ENCODE measurements around the gene ISG15.
A peak's percentile ranks its signal among the peaks of the same experiment; 100 is the strongest.
"Not testable (repeated sequence)": the region's sequence is repeated elsewhere in the genome, so short reads cannot be mapped to it uniquely, and the experiment has no call there.

ISG15 gene

DNA sequence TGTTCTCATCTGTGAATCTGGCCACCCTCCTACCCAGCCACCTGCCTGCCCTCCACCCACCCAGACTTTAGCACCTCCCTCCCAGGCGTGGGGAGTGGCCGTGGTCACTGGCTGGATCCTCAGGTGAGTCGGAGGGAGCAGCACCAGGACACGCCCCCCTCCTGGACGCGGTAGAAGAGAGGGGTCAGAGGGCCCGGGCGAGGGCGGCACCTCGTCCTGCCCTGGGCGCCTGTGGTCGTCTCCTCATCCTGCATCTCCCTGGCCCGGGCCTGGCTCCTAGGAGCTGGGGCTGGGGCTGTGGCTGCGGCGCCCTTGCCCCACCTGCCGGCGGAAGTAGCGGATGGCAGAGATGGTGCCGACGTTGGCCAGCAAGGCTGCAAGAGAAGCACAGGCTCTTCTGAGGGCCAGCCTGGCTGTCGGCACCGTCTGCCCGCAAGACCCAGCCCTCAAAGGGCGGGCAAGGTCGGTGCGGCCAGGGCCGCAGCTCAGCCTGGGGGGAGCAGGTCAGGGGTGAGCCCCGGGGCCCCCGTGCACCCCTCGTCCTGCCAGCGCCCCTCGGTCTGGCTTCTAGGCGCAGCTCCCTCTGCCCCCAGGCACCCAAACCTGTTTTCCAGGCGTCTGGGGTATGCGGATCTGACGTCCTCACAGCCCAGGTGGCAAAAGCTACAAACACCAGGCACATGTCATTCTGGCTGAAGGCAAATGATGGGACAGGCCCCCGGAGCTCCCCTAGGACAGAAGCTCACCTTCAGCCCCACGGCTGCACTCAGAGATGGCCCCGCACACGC lies 37.2 kb upstream of the ISG15 start:
- ATAC-seq: peak; percentile 80 to 84

GRCh38 chr1:976791-977190 lies 36.5 kb upstream of the ISG15 start:
- ATAC-seq: not testable (repeated sequence)

- ATAC-seq: no peak
Observed at GRCh38 chr1:978069-978834, 35.0 kb upstream of the ISG15 start.

GRCh38 chr1:978835-979743 lies 34.2 kb upstream of the ISG15 start:
- ATAC-seq: no peak

DNA sequence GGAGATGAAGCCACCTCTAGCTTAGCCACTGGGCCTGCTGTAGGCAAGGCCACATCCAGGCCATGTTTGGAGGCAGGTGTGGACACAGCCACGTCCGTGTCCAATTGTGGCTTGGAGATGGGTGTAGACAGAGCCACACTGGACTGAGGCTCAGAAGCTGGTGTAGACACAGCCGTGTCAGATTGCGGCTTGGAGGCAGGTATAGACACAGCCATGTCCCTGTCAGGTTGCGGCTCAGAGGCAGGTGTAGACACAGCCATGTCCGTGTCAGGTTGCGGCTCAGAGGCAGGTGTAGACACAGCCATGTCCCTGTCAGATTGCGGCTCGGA lies 33.6 kb upstream of the ISG15 start:
- no peak for ATAC-seq

GRCh38 chr1:980137-980571 lies 33.1 kb upstream of the ISG15 start:
- ATAC-seq: no peak

GRCh38 chr1:980602-981395 lies 32.5 kb upstream of the ISG15 start:
- no peak for ATAC-seq

DNA sequence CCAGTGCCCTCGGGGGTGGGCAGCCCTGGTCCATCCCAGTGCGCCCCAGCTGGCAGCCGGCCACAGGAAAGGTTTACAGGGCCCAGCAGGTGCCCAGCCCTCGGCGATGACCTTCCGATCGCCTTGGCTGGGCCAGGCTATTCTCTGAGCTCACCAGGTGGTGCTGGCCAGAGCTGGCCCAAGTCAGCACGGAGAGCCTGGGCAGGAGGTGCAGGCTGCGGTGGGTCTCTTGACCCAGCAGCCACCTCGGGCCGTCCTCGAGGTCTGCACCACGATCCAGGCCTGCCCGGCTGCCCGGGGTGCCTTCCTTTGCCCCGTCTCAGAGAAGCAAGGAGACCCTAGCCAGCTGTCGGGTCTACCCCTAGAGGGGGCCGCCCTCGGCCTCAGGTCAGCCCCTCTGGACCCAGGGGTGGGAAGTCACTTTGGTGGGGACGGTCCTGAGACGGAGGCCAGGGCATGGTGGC lies 31.8 kb upstream of the ISG15 start:
- no peak for ATAC-seq

DNA sequence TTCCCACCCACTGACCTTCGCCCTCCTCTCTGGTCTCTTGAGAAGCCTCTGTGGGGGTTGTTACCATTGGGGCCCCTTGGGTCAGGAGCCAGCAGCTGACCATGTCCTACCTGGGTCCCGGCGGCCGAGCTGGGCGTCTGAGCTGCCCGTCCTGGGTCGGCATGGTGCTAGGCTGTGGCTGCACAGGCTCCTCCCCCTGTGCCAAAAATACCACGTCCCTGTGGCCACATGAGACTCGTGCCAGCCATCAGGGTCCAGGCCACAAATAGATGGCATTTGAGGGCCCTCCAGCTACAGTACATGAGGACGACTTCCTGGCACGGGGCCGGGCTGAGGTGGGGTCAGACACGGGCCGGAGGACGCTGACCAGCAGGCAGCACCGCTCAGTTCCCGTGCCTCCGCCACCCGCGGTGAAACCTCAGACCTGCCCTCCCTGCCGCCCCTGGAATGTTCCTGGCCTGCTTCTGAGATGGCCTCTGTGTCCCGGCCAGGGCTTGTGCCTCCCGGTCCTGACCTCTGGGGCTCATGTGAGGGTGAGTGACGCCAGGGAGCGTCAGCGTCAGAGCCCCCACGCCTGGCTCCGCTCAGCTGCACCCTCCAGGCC lies 31.2 kb upstream of the ISG15 start, which contains the start of gene PERM1:
Gene PERM1 (minus strand): TSS at position 139 of the 604 bp plus-strand sequence. CDS start 1,064 bp downstream, outside the sequence.
- ATAC-seq: no peak

- ATAC-seq: no peak
Observed at GRCh38 chr1:982765-983436, 30.4 kb upstream of the ISG15 start.

- ATAC-seq: peak; percentile 65 to 71
Observed at GRCh38 chr1:983798-984475, 29.4 kb upstream of the ISG15 start.

- ATAC-seq: no peak
Observed at GRCh38 chr1:984476-984814, 28.9 kb upstream of the ISG15 start.

GRCh38 chr1:985126-985525 lies 28.2 kb upstream of the ISG15 start:
- no peak for ATAC-seq

DNA sequence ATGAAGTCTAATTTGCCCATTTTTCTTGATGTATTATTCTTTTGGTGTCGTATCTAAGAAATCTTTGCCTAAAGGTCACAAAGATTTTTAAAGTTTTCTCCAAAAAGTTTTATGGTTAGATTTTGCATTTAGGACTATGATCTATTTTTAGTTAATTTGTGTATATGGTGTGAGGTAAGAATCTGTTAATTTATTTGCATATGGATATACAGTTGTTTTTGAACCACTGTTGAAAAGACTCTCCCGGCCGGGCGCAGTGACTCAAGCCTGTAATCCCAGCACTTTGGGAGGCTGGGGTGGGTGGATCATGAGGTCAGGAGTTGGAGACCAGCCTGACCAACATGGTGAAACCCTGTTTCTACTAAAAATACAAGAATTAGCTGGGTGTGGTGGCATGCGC lies 25.2 kb upstream of the ISG15 start:
- not testable (repeated sequence) for ATAC-seq

GRCh38 chr1:991275-991674 lies 22.0 kb upstream of the ISG15 start:
- not testable (repeated sequence) for ATAC-seq

DNA sequence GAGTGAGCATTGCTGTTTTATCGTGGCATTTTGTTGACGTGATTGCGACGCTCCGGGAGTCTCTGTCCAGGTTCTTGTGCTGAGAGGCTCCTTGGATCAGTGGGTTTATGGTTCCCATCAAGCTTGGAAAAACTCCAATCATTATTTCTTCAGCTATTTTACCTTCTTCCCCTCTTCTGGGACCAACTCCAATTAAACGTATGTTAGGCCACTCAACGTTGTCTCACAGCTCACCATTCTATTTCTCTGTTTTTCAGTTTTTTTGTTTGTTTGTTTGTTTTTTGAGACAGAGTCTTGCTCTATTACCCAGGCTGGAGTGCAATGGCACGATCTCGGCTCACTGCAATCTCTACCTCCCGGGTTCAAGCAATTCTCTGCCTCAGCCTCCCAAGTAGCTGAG lies 21.4 kb upstream of the ISG15 start:
- ATAC-seq: no peak

GRCh38 chr1:992362-992761 lies 20.9 kb upstream of the ISG15 start:
- peak in 1 of 2 donors; percentile 48 for ATAC-seq

- ATAC-seq: no peak
Observed at GRCh38 chr1:993379-993995, 19.8 kb upstream of the ISG15 start.

GRCh38 chr1:994546-994945 lies 18.8 kb upstream of the ISG15 start:
- not testable (repeated sequence) for ATAC-seq
